ENCODE measurements around the gene KRTAP12-3. TPM values are rescaled to one million over a fixed set of nuclear protein-coding genes. Genes with fewer than 3 reads are reported as not detected.
A peak's percentile ranks its signal among the peaks of the same experiment; 100 is the strongest.

Gene KRTAP12-3
- total RNA-seq, 3 donors from 2014 or later, result not detected

DNA sequence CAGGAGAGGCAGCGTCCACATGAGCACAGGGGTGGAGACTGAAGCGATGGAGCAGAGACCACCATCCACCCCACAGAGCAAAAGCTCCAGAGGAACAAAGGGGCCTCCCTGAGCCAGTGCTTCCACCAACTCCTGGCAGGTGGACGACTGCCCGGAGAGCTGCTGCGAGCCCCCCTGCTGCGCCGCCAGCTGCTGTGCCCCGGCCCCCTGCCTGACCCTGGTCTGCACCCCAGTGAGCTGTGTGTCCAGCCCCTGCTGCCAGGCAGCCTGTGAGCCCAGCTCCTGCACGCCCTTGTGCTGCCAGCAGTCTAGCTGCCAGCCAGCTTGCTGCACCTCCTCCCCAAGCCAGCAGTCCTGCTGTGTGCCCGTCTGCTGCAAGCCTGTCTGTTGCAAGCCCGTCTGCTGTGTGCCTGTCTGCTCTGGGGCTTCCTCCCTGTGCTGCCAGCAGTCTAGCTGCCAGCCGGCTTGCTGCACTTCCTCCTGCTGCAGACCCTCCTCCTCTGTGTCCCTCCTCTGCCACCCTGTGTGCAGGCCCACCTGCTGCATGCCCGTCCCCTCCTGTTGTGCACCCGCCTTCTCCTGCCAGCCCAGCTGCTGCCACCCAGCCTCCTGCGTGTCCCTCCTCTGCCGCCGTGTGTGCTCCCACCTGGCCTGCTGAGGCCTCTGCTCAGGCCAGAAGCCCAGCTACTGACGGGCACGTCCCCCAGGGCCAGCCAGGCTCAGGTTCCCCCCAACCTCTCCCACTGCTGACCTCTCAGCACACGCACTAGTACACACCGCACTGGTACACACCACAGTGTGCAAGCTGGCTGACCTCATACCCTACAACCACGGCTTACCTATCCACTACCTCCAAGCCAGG, 44.6 kb downstream of the KRTAP12-3 start:
- TF ChIP-seq, protein P1, sequence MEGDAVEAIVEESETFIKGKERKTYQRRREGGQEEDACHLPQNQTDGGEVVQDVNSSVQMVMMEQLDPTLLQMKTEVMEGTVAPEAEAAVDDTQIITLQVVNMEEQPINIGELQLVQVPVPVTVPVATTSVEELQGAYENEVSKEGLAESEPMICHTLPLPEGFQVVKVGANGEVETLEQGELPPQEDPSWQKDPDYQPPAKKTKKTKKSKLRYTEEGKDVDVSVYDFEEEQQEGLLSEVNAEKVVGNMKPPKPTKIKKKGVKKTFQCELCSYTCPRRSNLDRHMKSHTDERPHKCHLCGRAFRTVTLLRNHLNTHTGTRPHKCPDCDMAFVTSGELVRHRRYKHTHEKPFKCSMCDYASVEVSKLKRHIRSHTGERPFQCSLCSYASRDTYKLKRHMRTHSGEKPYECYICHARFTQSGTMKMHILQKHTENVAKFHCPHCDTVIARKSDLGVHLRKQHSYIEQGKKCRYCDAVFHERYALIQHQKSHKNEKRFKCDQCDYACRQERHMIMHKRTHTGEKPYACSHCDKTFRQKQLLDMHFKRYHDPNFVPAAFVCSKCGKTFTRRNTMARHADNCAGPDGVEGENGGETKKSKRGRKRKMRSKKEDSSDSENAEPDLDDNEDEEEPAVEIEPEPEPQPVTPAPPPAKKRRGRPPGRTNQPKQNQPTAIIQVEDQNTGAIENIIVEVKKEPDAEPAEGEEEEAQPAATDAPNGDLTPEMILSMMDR (IDR thresholded peaks at IDR 0.05), result no peak
- TF ChIP-seq POLR2A (IDR thresholded peaks at IDR 0.05) (no peak), POLR2AphosphoS5 (IDR thresholded peaks at IDR 0.05) (no peak)
- intact Hi-C loops (cut with DNase I; ENCODE audit: low total_unique reads), result no loop called here
- H3K4me3 ChIP-seq, result no peak overlapping the region
- peak in 1 of 2 donors; percentile 2 for DNase-seq (ENCODE audit: low spot score in 2 of 2)
- H3K36me3 ChIP-seq, result no peaks in the 10 kb centered on the region
- peaks cover 2 to 86% of the 10 kb centered on the region in 2 donors for H3K27me3 ChIP-seq
- H3K9me3 ChIP-seq, result peaks cover 0 to 5% of the 10 kb centered on the region in 2 donors
- no peaks in the 10 kb centered on the region for H3K4me1 ChIP-seq
- no peak overlapping the region for H3K27ac ChIP-seq

DNA sequence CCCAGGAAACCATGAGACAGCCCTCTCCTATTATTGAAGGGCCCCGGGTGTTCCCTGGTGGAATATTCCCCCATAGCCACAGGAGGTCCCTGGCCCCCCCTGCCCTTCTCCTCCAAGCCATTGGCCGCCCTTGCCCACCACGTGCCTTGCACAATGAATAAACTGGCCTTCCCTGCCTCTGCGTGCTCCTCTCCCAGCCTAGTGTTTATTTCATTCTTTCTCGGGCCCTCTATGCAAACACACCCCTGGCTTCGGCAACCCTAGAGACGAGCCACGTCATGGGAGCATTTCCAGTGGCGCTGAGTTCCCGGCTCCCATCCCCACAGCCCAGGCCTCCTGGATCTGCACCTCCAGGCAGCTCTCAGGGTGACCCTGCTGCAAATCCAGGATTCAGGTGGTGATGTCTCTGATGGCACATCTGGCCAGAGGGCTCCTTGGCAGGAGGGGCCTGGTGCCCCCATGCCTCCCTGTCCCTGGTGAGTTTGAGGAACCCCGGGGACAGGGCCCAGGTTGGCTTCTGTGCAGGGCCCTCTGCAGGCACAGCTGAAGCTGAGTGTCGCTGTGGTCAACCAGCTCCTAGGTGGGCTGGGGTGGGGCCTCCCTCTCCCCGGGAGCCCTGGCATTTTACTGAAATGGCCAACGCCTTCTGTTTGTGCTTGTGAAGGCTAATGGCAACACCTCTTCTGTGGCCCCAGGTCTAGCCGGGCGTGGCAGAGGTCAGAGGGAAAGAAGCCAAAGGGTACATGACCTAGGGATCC, 45.4 kb downstream of the KRTAP12-3 start:
- Histone ChIP-seq H3K27me3 (peaks cover 2 to 86% of the 10 kb centered on the region in 2 donors), H3K27ac (no peak overlapping the region), H3K4me3 (no peak overlapping the region), H3K4me1 (no peaks in the 10 kb centered on the region), H3K9me3 (peaks cover 0 to 5% of the 10 kb centered on the region in 2 donors), H3K36me3 (no peaks in the 10 kb centered on the region)
- TF ChIP-seq, protein P1 (IDR thresholded peaks at IDR 0.05), result no peak
- TF ChIP-seq POLR2AphosphoS5 (IDR thresholded peaks at IDR 0.05) (no peak), POLR2A (IDR thresholded peaks at IDR 0.05) (no peak)
- intact Hi-C loops (cut with DNase I; ENCODE audit: low total_unique reads), result no loop called here
- no peak for DNase-seq (ENCODE audit: low spot score in 2 of 2)

DNA sequence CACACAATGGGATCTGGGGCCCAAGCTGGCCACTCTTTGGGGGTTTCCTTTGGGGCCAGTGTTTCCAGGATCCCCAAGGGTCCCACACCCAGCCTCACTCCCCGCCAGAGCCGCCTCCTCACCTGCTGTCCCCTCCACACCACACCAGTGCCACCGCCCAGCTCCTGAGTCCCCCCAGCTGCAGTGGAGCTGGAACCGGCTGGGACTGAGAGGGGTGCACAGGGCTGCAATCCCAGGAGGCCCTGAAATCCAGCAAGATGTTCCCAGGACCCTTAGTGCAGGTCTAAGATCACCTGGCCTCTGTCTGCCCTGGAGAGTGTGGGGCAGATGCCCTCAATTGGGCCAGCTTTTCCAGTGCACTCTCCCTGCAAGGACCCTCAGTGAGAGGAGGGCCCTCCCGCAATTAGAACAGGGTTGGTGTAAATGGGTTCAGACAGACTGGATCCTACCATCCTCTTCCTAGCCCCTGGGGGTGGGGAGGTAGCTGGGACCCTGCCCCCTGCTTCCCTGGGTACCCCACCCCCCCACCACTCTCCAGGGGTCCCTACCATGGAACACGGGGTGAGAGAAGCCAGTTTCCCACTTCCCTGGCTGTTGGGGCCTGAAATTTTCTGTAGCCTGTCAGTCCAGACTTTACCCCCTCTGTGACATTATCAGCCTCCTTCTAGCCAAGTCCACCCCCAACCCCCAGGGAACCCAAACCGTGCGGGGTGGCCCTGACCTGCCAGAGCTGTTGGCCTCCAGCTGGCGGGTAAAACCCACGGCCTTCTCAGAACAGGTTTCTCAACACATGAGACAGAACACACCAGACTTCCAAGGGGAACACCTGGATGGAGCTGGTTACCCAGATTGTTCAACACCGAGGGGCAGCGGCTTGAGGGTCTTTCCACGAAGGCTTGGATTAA, 46.3 kb downstream of the KRTAP12-3 start:
- H3K4me3 ChIP-seq, result no peak overlapping the region
- intact Hi-C loops (cut with DNase I; ENCODE audit: low total_unique reads), result no loop called here
- peaks cover 0 to 5% of the 10 kb centered on the region in 2 donors for H3K9me3 ChIP-seq
- H3K27ac ChIP-seq, result no peak overlapping the region
- TF ChIP-seq, protein P1 (IDR thresholded peaks at IDR 0.05), result no peak
- TF ChIP-seq POLR2A (IDR thresholded peaks at IDR 0.05) (no peak), POLR2AphosphoS5 (IDR thresholded peaks at IDR 0.05) (no peak)
- H3K36me3 ChIP-seq, result no peaks in the 10 kb centered on the region
- no peaks in the 10 kb centered on the region for H3K4me1 ChIP-seq
- DNase-seq (ENCODE audit: low spot score in 2 of 2), result peak in 1 of 2 donors; percentile 3
- peaks cover 0 to 86% of the 10 kb centered on the region in 2 donors for H3K27me3 ChIP-seq

DNA sequence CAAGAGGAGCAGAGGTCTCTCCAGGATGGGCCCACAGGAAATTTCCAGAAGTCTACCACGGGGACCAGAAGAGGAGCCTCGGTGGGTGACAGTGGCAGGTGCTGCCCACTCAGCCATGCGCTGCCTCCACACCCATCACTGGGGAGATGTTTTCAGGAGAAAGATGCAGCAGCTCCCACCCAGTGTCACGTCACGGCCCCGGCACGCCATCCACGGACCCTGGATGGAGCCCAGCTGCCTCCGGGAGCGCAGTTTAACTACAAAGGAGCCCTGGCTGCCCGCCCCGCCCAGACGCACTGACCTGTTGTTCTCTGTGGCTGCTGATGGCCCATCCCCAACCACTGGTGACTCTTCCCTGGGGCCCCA, 46.9 kb downstream of the KRTAP12-3 start:
- H3K4me1 ChIP-seq, result peaks cover 0 to 4% of the 10 kb centered on the region in 2 donors
- intact Hi-C loops (cut with DNase I; ENCODE audit: low total_unique reads), result no loop called here
- no peak for DNase-seq (ENCODE audit: low spot score in 2 of 2)
- H3K9me3 ChIP-seq, result peaks cover 0 to 5% of the 10 kb centered on the region in 2 donors
- no peak overlapping the region for H3K27ac ChIP-seq
- no peaks in the 10 kb centered on the region for H3K36me3 ChIP-seq
- H3K4me3 ChIP-seq, result no peak overlapping the region
- TF ChIP-seq POLR2A (IDR thresholded peaks at IDR 0.05), result no peak
- TF ChIP-seq POLR2AphosphoS5 (IDR thresholded peaks at IDR 0.05), result no peak
- peaks cover 0 to 89% of the 10 kb centered on the region in 2 donors for H3K27me3 ChIP-seq

Data from breast epithelium (tissue), 4 donors.